ENCODE data around the gene MRPL23.

DNA sequence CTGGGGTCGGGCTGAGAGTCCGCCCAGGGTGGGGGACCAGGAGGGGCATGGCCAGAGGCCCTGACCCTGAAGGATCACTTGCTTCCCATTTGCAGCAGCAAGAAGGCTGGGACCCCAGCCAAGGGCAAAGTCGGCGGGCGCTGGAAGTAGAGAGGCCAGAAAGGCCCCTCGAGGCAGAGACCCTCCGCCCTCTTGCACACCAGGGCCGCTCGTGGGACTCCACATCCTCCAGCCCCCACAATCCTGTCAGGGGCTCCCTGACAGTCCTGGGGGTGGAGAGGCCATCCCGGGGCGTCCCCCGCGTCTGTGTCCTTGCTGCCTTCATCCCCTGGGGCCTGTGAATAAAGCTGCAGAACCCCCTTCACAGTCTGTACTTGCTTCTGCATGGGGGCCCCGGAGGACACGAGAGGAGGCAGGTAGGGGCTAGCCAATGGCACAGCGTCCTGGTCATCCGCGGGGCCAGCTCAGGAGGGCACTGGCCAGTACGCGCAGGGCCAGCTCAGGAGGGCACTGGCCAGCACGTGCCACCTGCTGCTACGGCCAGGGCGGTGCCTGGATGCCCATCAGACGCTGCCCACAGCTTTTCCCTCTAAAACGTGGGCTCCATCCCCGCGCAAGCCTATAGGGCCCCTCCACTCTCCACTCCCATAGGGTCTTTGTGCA is 8.7 kb upstream of the MRPL23 start:
- TF ChIP-seq CTCF (optimal IDR thresholded peaks at IDR 0.05 in 1 of 3, IDR thresholded peaks at IDR 0.05 in 1 of 3, conservative IDR thresholded peaks at IDR 0.05 in 1 of 3; ENCODE audit: extremely low read depth in 1 of 3, insufficient read depth in 2 of 3, low read length in 3 of 3) (no peak), EZH2 (IDR thresholded peaks at IDR 0.05; ENCODE audit: low read length) (no peak)

All from keratinocyte (primary cell).